Nephron (organoid): ENCODE results near the gene NAE1.

Source experiments
- H3K27ac Mint-ChIP-seq, 3 experiments: 2 replicates each; pipeline ENCODE4 v1.8.0; 2020; ENCODE audit warnings: mixed read lengths in 3 of 3, mild to moderate bottlenecking in 2 of 3, moderate library complexity in 1 of 3
- H3K27me3 Mint-ChIP-seq: 2 replicates; pipeline ENCODE4 v1.8.0; 2021; ENCODE audit warnings: low read depth, mild to moderate bottlenecking, moderate library complexity, mixed read lengths
- H3K36me3 Mint-ChIP-seq: 2 replicates; pipeline ENCODE4 v1.8.0; 2020; ENCODE audit warnings: low read depth, mixed read lengths
- H3K4me1 Mint-ChIP-seq: 2 replicates; pipeline ENCODE4 v1.8.0; 2020; ENCODE audit warnings: mixed read lengths
- H3K4me3 Mint-ChIP-seq, 3 experiments: 2 replicates each; pipeline ENCODE4 v1.8.0; 2020; ENCODE audit warnings: mild to moderate bottlenecking in 3 of 3, mixed read lengths in 3 of 3, moderate library complexity in 2 of 3
- H3K9me3 Mint-ChIP-seq: 2 replicates; pipeline ENCODE4 v1.8.0; 2020; ENCODE audit warnings: mixed read lengths
- CTCF ChIP-seq, 3 experiments: fragments of 200-600 bp; sonication (generic); IDR thresholded peaks; one replicate each; pipeline ENCODE4 v1.5.0; 2021; ENCODE audit warnings: antibody characterized with exemption in 3 of 3; ENCODE audit not compliant: unreplicated experiment in 3 of 3

The NAE1 gene

GRCh38 chr16:66754819-66755218, 76.0 kb downstream of the NAE1 start:
- peaks cover 11% of the 10 kb centered on the region for H3K36me3 Mint-ChIP-seq
- peaks cover 14% of the 10 kb centered on the region for H3K27me3 Mint-ChIP-seq
- H3K4me3 Mint-ChIP-seq, result no peak overlapping the region
- no peak overlapping the region for H3K27ac Mint-ChIP-seq
- no peaks in the 10 kb centered on the region for H3K9me3 Mint-ChIP-seq
- no peak for TF ChIP-seq CTCF (IDR thresholded peaks at IDR 0.05; ENCODE audit: unreplicated experiment in 3 of 3)
- peaks cover 18% of the 10 kb centered on the region for H3K4me1 Mint-ChIP-seq

- Mint-ChIP-seq H3K36me3 (peaks cover 16% of the 10 kb centered on the region), H3K27ac (no peak overlapping the region), H3K9me3 (no peaks in the 10 kb centered on the region), H3K4me3 (no peak overlapping the region), H3K27me3 (peaks cover 14% of the 10 kb centered on the region), H3K4me1 (peaks cover 24% of the 10 kb centered on the region)
- TF ChIP-seq CTCF (IDR thresholded peaks at IDR 0.05; ENCODE audit: unreplicated experiment in 3 of 3), result no peak
Measured at GRCh38 chr16:66754211-66754610, 76.6 kb downstream of the NAE1 start.

- H3K36me3 Mint-ChIP-seq, result peaks cover 25% of the 10 kb centered on the region
- peak overlapping the region in 1 of 3 experiments; percentile 97 for H3K27ac Mint-ChIP-seq
- peaks cover 14% of the 10 kb centered on the region for H3K27me3 Mint-ChIP-seq
- no peaks in the 10 kb centered on the region for H3K9me3 Mint-ChIP-seq
- no peak for TF ChIP-seq CTCF (IDR thresholded peaks at IDR 0.05; ENCODE audit: unreplicated experiment in 3 of 3)
- H3K4me3 Mint-ChIP-seq, result no peak overlapping the region
- H3K4me1 Mint-ChIP-seq, result peaks cover 31% of the 10 kb centered on the region
Measured at GRCh38 chr16:66752958-66753357, 77.8 kb downstream of the NAE1 start.
